ENCODE measurements around the gene MPPED1. TPM values are rescaled to one million over a fixed set of nuclear protein-coding genes. Genes with fewer than 3 reads are reported as not detected.

MPPED1 gene
- total and polyA plus RNA-seq, 3 experiments from 2014 or later = not detected

DNA sequence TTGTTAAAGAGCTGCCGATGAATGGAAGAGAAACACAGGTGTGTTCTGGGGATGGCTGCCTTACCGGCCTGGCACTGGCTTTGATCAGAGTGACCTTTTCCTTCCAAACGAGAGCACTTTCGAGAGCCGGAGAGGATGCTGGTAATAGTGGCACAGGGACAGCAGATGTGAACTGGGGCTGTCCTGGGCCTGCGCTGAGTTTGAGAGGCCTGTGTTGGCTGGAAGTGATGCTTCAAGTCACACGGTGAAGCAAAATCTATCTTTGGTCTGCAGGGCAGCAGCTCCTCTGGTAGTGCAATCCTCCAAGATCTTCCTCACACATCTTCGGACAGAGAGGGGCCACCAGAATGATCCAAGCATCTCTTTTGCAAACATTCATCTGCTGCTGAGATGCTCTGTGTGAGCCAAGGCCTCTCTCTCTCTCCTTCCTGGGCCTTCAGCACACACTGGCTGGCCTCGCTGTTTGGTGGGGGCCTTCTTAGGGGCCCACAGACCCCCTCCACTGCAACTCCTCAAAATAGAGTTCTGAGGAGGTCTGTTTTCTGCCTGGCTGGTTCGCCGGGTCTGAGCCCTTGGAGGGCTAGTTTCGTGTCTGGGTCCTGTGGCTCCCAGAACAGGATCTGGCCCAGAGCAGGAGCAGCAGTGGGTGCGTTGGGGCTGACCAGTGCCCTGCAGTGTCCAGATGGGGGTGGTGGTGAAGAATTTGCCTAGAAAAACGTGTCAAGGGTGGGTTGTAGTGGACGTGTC lies 6.4 kb downstream of the MPPED1 start:
- Mint-ChIP-seq H3K4me3 (peak overlapping the region in 1 of 7 donors; percentile 27), H3K4me1 (no peaks in the 10 kb centered on the region), H3K9me3 (no peaks in the 10 kb centered on the region), H3K27ac (no peak overlapping the region), H3K36me3 (no peaks in the 10 kb centered on the region), H3K27me3 (peaks cover 24 to 63% of the 10 kb centered on the region in 2 donors)
- H3K36me3 ChIP-seq (ENCODE audit: insufficient read depth, low read length) = no peaks in the 10 kb centered on the region
- H3K9me3 ChIP-seq (ENCODE audit: low read length) = no peaks in the 10 kb centered on the region
- CTCF ChIA-PET = no interaction called here
- H3K27me3 ChIP-seq (ENCODE audit: insufficient read depth, low read length, poor library complexity, severe bottlenecking) = peaks cover 6% of the 10 kb centered on the region
- no peaks in the 10 kb centered on the region for H3K4me1 ChIP-seq (ENCODE audit: insufficient read depth, low read length)
- DNase-seq = no peak
- H3K4me3 ChIP-seq (ENCODE audit: low read length) = no peak overlapping the region
- POLR2A ChIA-PET = no interaction called here
- H3K27ac ChIP-seq (ENCODE audit: low read depth, low read length) = no peak overlapping the region

GRCh38 chr22:43419371-43420080 lies 7.7 kb downstream of the MPPED1 start:
- Mint-ChIP-seq H3K27ac (no peak overlapping the region), H3K9me3 (no peaks in the 10 kb centered on the region), H3K27me3 (peaks cover 13 to 62% of the 10 kb centered on the region in 2 donors), H3K36me3 (no peaks in the 10 kb centered on the region), H3K4me1 (no peaks in the 10 kb centered on the region), H3K4me3 (no peak overlapping the region)
- H3K27me3 ChIP-seq (ENCODE audit: insufficient read depth, low read length, poor library complexity, severe bottlenecking) = no peaks in the 10 kb centered on the region
- H3K4me3 ChIP-seq (ENCODE audit: low read length) = no peak overlapping the region
- ChIA-PET POLR2A (no interaction called here), CTCF (no interaction called here)
- no peaks in the 10 kb centered on the region for H3K36me3 ChIP-seq (ENCODE audit: insufficient read depth, low read length)
- H3K9me3 ChIP-seq (ENCODE audit: low read length) = no peaks in the 10 kb centered on the region
- no peak overlapping the region for H3K27ac ChIP-seq (ENCODE audit: low read depth, low read length)
- no peak for DNase-seq
- H3K4me1 ChIP-seq (ENCODE audit: insufficient read depth, low read length) = no peaks in the 10 kb centered on the region

DNA sequence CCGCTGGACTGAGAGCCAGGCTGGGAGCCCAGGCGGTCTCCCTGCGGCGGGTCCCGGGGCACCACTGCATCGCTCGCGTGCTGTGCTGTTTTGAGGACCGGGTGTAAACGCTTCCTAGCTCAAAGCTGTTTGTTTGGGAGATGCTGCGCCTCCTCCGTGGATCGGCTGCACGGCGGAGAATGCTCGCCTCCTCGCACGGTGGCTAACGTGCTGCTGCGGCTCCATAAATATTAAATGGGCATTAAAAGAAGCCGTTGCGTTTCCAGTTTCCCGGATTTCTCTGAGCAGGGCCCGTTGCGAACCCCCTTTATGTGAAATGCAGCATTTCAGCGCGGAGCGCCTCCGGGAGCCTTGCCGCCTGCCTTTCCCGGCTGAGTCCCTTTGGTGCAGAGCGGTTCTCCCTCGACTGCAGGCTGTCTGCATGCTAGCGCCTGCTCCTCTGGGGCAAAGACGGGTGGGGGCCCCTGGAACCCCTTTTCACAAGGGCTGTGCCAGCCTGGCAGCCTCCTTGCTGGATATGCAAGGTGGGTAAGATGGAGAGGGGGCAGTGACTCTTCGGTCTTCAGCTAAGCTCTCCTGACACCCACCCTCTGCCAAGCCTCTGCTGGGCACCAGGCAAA lies 9.3 kb downstream of the MPPED1 start:
- Mint-ChIP-seq H3K27ac (no peak overlapping the region), H3K4me3 (no peak overlapping the region), H3K9me3 (no peaks in the 10 kb centered on the region), H3K4me1 (no peaks in the 10 kb centered on the region), H3K36me3 (no peaks in the 10 kb centered on the region), H3K27me3 (peaks cover 9 to 49% of the 10 kb centered on the region in 2 donors)
- ChIA-PET CTCF (no interaction called here), POLR2A (no interaction called here)
- no peaks in the 10 kb centered on the region for H3K27me3 ChIP-seq (ENCODE audit: insufficient read depth, low read length, poor library complexity, severe bottlenecking)
- H3K27ac ChIP-seq (ENCODE audit: low read depth, low read length) = no peak overlapping the region
- no peaks in the 10 kb centered on the region for H3K9me3 ChIP-seq (ENCODE audit: low read length)
- no peak for DNase-seq
- H3K4me1 ChIP-seq (ENCODE audit: insufficient read depth, low read length) = no peaks in the 10 kb centered on the region
- no peaks in the 10 kb centered on the region for H3K36me3 ChIP-seq (ENCODE audit: insufficient read depth, low read length)
- no peak overlapping the region for H3K4me3 ChIP-seq (ENCODE audit: low read length)

GRCh38 chr22:43421914-43422615 lies 10.3 kb downstream of the MPPED1 start:
- Mint-ChIP-seq H3K27ac (no peak overlapping the region), H3K4me1 (no peaks in the 10 kb centered on the region), H3K36me3 (no peaks in the 10 kb centered on the region), H3K4me3 (no peak overlapping the region), H3K9me3 (no peaks in the 10 kb centered on the region), H3K27me3 (peaks cover 9 to 47% of the 10 kb centered on the region in 2 donors)
- no peak overlapping the region for H3K4me3 ChIP-seq (ENCODE audit: low read length)
- H3K4me1 ChIP-seq (ENCODE audit: insufficient read depth, low read length) = no peaks in the 10 kb centered on the region
- H3K36me3 ChIP-seq (ENCODE audit: insufficient read depth, low read length) = no peaks in the 10 kb centered on the region
- ChIA-PET CTCF (no interaction called here), POLR2A (no interaction called here)
- no peak overlapping the region for H3K27ac ChIP-seq (ENCODE audit: low read depth, low read length)
- no peaks in the 10 kb centered on the region for H3K27me3 ChIP-seq (ENCODE audit: insufficient read depth, low read length, poor library complexity, severe bottlenecking)
- H3K9me3 ChIP-seq (ENCODE audit: low read length) = no peaks in the 10 kb centered on the region
- DNase-seq = no peak

DNA sequence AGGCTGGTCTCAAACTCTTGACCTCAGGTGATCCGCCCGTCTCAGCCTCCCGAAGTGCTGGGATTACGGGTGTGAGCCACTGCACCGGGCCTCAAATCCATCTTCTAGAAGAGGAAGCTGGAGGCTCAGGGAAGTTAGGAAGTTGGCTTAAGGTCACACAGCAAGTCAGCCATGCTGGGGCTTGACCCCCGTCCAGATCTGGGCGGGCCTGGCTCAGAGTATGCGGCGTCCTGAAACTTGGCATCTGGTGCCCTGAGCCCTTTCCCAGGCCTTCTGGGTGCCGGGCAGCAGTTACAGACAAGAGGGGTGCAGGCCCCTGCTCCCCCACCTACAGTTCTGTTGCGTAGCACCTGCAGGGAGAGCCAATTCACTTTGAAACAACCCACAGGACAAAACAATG lies 11.2 kb downstream of the MPPED1 start:
- H3K36me3 Mint-ChIP-seq = no peaks in the 10 kb centered on the region
- CTCF ChIA-PET = no interaction called here
- H3K9me3 Mint-ChIP-seq = no peaks in the 10 kb centered on the region
- H3K4me3 Mint-ChIP-seq = no peak overlapping the region
- H3K9me3 ChIP-seq (ENCODE audit: low read length) = no peaks in the 10 kb centered on the region
- H3K27ac ChIP-seq (ENCODE audit: low read depth, low read length) = no peak overlapping the region
- H3K27me3 Mint-ChIP-seq = peaks cover 9 to 43% of the 10 kb centered on the region in 2 donors
- no peaks in the 10 kb centered on the region for H3K4me1 Mint-ChIP-seq
- POLR2A ChIA-PET = no interaction called here
- no peak for DNase-seq
- no peaks in the 10 kb centered on the region for H3K36me3 ChIP-seq (ENCODE audit: insufficient read depth, low read length)
- no peak overlapping the region for H3K27ac Mint-ChIP-seq
- H3K4me3 ChIP-seq (ENCODE audit: low read length) = no peak overlapping the region
- H3K4me1 ChIP-seq (ENCODE audit: insufficient read depth, low read length) = no peaks in the 10 kb centered on the region
- H3K27me3 ChIP-seq (ENCODE audit: insufficient read depth, low read length, poor library complexity, severe bottlenecking) = no peaks in the 10 kb centered on the region

DNA sequence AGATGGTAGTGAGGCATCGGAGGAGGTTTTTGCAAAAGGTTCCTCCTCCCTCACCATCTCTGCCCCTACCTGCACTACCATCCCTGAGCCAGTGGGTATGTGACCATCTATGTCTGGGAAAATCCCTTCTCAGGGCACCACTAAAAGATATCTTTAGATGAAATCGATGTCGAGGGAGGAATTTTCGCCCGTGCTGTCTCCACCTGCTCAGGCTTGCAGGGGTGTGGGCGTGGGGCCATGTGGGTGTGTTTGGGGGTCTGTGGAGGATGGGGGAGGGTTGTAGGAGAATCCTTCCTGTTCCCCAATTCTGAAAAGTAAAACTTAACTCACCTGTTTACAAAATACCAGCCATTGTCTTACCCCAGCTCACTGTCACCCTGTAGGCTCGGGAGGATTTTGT lies 12.4 kb downstream of the MPPED1 start:
- POLR2A ChIA-PET = no interaction called here
- Mint-ChIP-seq H3K36me3 (no peaks in the 10 kb centered on the region), H3K27ac (no peak overlapping the region), H3K4me1 (no peaks in the 10 kb centered on the region), H3K27me3 (peaks cover 9 to 42% of the 10 kb centered on the region in 2 donors), H3K9me3 (no peaks in the 10 kb centered on the region), H3K4me3 (no peak overlapping the region)
- Histone ChIP-seq H3K4me3 (ENCODE audit: low read length) (no peak overlapping the region), H3K4me1 (ENCODE audit: insufficient read depth, low read length) (no peaks in the 10 kb centered on the region), H3K27ac (ENCODE audit: low read depth, low read length) (no peak overlapping the region), H3K36me3 (ENCODE audit: insufficient read depth, low read length) (no peaks in the 10 kb centered on the region), H3K9me3 (ENCODE audit: low read length) (no peaks in the 10 kb centered on the region), H3K27me3 (ENCODE audit: insufficient read depth, low read length, poor library complexity, severe bottlenecking) (no peaks in the 10 kb centered on the region)
- CTCF ChIA-PET = no interaction called here
- DNase-seq = no peak

DNA sequence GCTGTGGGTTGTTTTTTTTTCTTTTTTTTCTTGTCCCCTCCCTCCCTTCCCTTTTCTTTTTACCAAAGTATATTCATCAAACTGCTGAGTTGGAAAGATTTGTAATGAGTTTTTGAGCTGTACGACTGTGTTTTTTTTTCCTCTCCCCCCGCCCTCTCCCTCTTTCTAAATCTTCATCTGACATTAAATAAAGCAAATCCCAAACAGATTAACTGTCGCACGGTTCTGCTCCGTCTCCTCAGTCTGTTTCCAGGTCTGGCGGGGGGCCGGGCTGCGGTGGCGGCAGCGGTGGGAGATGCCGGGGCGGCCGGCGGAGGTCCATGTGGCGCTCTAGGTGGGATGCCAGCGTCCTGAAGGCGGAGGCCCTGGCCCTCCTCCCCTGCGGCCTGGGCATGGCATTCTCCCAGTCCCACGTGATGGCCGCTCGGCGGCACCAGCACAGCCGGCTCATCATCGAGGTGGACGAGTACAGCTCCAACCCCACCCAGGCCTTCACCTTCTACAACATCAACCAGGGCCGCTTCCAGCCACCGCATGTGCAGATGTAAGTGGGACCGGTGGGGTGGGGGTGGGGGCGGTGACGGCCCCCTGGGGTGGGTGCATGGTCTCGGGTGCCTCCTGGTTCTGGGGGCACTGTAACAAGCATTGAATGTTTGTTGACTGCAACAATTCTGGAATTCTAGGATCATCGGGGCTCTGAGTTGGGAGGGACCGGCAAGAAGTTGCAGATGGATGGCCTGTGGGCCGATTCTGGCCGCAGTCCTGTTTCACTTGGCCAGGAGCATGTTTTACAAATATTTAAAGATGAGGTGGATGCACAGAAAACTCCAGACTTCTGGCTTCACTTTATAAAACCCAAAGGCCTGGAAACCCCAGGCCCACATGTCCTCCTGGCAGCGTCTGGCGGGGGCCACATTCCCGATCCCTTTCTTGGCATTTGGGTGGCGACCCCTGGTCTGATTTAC lies 13.1 kb downstream of the MPPED1 start:
- Histone ChIP-seq H3K4me1 (ENCODE audit: insufficient read depth, low read length) (no peaks in the 10 kb centered on the region), H3K4me3 (ENCODE audit: low read length) (no peak overlapping the region), H3K9me3 (ENCODE audit: low read length) (no peaks in the 10 kb centered on the region), H3K27ac (ENCODE audit: low read depth, low read length) (no peak overlapping the region), H3K36me3 (ENCODE audit: insufficient read depth, low read length) (no peaks in the 10 kb centered on the region), H3K27me3 (ENCODE audit: insufficient read depth, low read length, poor library complexity, severe bottlenecking) (peaks cover 2% of the 10 kb centered on the region)
- DNase-seq = no peak
- Mint-ChIP-seq H3K9me3 (no peaks in the 10 kb centered on the region), H3K4me1 (no peaks in the 10 kb centered on the region), H3K27ac (no peak overlapping the region), H3K36me3 (no peaks in the 10 kb centered on the region), H3K4me3 (no peak overlapping the region), H3K27me3 (peaks cover 16 to 43% of the 10 kb centered on the region in 2 donors)
- POLR2A ChIA-PET = no interaction called here
- CTCF ChIA-PET = no interaction called here
